HAP-1 (cell line): ENCODE measurements around the gene ERICH6B.

Experiments
- DNase-seq, 2 experiments: peaks; one replicate each; pipeline ENCODE4 v3.0.0-alpha.2; 2016 to 2020; ENCODE audit warnings: low spot score in 2 of 2
- H3K27me3 ChIP-seq: fragments of 250-450 bp; sonication (Bioruptor Pico); 2 replicates; pipeline ENCODE4 v1.5.1; 2020; ENCODE audit warnings: low read depth, mild to moderate bottlenecking, moderate library complexity
- H3K36me3 ChIP-seq: fragments of 250-450 bp; sonication (Bioruptor Pico); replicated peaks from 2 replicates; pipeline ENCODE4 v1.5.1; 2020; ENCODE audit warnings: mild to moderate bottlenecking
- H3K4me1 ChIP-seq: fragments of 250-450 bp; sonication (Bioruptor Pico); 2 replicates; pipeline ENCODE4 v1.5.1; 2020; ENCODE audit warnings: mild to moderate bottlenecking
- H3K4me3 ChIP-seq: fragments of 250-450 bp; sonication (Bioruptor Pico); 2 replicates; pipeline ENCODE4 v1.5.1; 2020; ENCODE audit warnings: mild to moderate bottlenecking, moderate library complexity
- H3K9me3 ChIP-seq: fragments of 250-450 bp; sonication (Bioruptor Pico); 2 replicates; pipeline ENCODE4 v1.5.1; 2020; ENCODE audit warnings: mild to moderate bottlenecking, moderate library complexity
- in situ Hi-C: fragments of 300-500 bp; cut with MboI; formaldehyde crosslinking; loops from 3 replicates; pipeline ENCODE4 v1.14.3; 2020; ENCODE audit warnings: low sequenced_read_pairs, inconsistent platforms, mixed read lengths

ERICH6B gene

DNA sequence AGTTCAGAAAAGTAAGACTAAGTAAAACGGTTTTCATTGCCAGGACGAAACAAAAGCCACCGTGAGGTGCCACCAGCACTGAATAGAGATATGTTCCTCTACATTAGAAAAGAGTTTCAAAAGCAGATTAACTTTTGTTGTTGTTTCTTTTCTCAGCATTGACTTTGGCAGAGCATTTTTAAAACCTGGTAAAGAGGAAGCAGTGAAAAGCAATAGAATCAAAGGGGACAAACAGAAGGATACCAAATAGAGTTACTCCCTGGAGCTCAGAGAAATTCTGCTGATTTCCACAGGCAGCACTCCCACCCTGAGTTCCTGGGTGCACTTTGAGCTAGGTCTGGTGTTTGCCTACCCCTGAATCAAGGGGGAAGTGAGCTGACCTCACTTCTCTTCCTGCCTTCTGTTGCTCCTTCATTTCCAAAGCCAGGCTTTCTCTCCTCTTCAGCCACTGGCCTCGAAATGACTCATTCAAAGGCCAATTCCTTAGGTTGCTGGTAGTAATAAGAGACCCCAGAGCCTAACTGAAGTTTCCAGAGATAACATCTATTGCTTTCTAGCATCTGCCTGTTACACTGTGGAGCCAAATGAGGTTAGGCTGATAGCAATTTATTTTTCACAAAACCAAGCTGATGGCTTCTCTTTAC, 11.3 kb upstream of the ERICH6B start:
- H3K9me3 ChIP-seq = no peaks in the 10 kb centered on the region
- in situ Hi-C loops = loop anchor here (10.0 kb wide), 1 partner anchor 88 kb away; no protein-coding TSS in a partner anchor
- H3K36me3 ChIP-seq = no peaks in the 10 kb centered on the region
- no peak overlapping the region for H3K4me3 ChIP-seq
- peak; percentile 65 to 92 for DNase-seq
- H3K4me1 ChIP-seq = peaks cover 20% of the 10 kb centered on the region
- no peaks in the 10 kb centered on the region for H3K27me3 ChIP-seq

DNA sequence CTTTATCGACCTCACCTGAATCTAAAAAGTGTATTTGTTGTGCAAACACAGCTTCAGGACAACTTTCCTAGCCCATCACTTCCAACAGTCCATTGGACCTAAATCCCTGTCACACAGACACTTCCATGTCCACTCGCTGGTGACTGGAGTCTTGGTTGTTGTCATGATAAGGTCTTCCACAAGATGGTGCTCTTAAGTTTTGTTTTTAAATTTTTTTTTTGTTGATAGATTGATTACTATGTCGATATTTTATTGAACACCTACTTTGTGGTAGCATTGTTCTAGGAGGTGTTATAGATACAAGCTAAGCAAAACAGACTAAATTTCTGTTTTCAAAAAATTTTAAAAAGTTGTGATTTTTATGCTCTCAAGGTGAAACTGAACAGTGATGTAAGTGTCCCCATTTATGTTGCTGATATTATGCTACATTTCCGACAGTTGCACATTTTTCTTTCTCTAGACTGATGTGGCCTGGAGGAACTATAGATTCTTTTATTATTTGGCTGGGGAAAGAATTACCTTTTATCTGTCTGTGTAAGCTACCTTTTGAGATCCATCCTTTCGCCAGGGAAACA, 8.1 kb upstream of the ERICH6B start:
- peak in 1 of 2 experiments; percentile 33 for DNase-seq
- peaks cover 20% of the 10 kb centered on the region for H3K4me1 ChIP-seq
- in situ Hi-C loops = loop anchor here (10.0 to 25.0 kb wide), 2 partner anchors 91 to 514 kb away; no protein-coding TSS in a partner anchor

DNA sequence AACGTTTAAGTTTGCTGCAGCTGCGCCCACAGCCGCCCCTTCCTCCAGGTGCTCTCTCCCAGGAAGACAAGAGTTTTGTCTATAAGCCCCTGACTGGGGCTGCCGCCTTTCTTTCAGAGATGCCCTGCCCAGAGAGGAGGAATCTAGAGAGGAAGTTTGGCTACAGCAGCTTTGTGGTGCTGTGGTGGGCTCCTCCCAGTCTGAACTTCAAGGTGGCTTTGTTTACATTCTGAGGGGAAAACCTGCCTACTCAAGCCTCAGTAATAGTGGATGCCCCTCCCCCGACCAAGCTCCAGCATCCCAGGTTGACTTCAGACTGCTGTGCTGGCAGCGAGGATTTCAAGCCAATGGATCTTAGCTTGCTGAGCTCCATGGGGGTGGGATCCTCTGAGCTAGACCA, 6.4 kb upstream of the ERICH6B start:
- peaks cover 6% of the 10 kb centered on the region for H3K4me1 ChIP-seq

More for the DNA sequence above, 8.1 kb upstream of the ERICH6B start:
- Histone ChIP-seq H3K27me3 (peaks cover 10% of the 10 kb centered on the region), H3K36me3 (no peaks in the 10 kb centered on the region), H3K9me3 (peaks cover 2% of the 10 kb centered on the region; the same call in 1 of the 2 replicates), H3K4me3 (no peak overlapping the region)

DNA sequence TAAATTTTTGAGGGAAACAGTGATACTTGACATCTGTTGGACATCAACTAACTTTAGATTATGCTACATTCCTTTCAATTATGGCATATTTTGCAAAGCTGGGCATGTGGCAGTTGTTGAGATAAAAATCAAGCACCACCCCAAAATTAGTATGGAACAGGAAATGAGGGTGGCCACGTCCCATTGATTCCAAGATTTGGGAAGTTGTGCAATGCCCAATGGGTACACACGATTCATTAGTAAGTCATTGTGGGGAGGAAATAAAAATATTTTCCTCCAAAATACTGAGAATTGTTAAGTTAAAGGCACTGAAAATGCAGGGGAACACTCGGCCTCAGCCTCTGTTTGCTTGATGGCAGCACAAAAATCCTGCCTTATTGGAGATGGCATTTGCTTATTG, 7.6 kb downstream of the ERICH6B start:
- peaks cover 11% of the 10 kb centered on the region; the same call in 1 of the 2 replicates for H3K27me3 ChIP-seq
- in situ Hi-C loops = loop anchor here (25.0 kb wide), 1 partner anchor 529 kb away; no protein-coding TSS in a partner anchor
- no peak for DNase-seq

More for the DNA sequence above, 6.4 kb upstream of the ERICH6B start:
- no peaks in the 10 kb centered on the region for H3K36me3 ChIP-seq
- H3K9me3 ChIP-seq = peaks cover 2% of the 10 kb centered on the region; the same call in 1 of the 2 replicates
- no peak overlapping the region for H3K4me3 ChIP-seq
- DNase-seq = no peak
- peaks cover 10% of the 10 kb centered on the region for H3K27me3 ChIP-seq
- in situ Hi-C loops = loop anchor here (10.0 to 25.0 kb wide), 2 partner anchors 93 to 515 kb away; no protein-coding TSS in a partner anchor

DNA sequence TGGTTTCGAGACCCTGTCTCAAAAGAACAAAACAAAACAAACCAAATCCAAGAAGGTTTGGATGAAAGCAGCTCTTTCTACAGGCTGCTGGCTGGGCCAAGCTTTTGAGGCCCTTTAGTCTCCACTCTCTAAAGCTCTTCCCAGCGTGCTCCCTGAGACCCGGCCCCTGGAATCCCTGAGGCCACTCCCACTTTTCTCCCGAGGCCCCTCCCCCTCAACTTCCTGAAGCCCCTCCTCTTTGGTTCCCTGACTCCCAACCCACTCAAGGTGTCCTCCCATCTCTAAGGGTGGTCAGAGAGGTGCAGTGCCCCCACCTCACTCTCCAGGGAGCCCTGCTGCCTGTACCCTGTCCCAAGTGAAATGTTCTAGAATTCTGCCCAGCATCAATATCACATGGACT, 10.6 kb downstream of the ERICH6B start:
- DNase-seq = no peak
- Histone ChIP-seq H3K9me3 (no peaks in the 10 kb centered on the region), H3K4me3 (no peak overlapping the region), H3K36me3 (no peaks in the 10 kb centered on the region), H3K4me1 (no peaks in the 10 kb centered on the region), H3K27me3 (no peaks in the 10 kb centered on the region)
- in situ Hi-C loops = loop anchor here (25.0 kb wide), 1 partner anchor 532 kb away; no protein-coding TSS in a partner anchor

More for the DNA sequence above, 7.6 kb downstream of the ERICH6B start:
- H3K9me3 ChIP-seq = no peaks in the 10 kb centered on the region
- no peaks in the 10 kb centered on the region for H3K4me1 ChIP-seq
- no peaks in the 10 kb centered on the region for H3K36me3 ChIP-seq
- H3K4me3 ChIP-seq = no peak overlapping the region

DNA sequence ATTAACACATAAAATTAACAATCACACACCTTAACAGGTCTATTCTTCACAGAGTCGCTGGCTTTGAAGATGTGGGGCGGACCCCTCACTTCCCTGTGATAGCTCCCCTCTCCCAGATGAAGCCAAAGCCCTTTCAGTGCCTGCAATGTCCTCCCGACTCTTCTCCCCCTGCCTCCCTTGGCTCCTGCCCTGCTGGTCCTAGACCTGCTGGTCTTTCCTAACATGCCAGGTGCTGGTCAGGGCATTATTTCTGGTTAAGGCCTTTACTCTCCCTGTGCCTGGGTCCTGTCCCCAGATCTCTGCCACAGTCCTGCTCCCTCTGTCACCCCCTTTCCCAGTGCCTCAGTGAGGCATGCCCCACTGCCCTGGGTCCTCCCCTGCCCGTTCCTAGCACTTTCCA, 12.2 kb downstream of the ERICH6B start:
- in situ Hi-C loops = loop anchor here (25.0 kb wide), 1 partner anchor 534 kb away; no protein-coding TSS in a partner anchor
- Histone ChIP-seq H3K9me3 (no peaks in the 10 kb centered on the region), H3K36me3 (no peaks in the 10 kb centered on the region), H3K27me3 (no peaks in the 10 kb centered on the region), H3K4me3 (no peak overlapping the region), H3K4me1 (no peaks in the 10 kb centered on the region)
- DNase-seq = no peak

DNA sequence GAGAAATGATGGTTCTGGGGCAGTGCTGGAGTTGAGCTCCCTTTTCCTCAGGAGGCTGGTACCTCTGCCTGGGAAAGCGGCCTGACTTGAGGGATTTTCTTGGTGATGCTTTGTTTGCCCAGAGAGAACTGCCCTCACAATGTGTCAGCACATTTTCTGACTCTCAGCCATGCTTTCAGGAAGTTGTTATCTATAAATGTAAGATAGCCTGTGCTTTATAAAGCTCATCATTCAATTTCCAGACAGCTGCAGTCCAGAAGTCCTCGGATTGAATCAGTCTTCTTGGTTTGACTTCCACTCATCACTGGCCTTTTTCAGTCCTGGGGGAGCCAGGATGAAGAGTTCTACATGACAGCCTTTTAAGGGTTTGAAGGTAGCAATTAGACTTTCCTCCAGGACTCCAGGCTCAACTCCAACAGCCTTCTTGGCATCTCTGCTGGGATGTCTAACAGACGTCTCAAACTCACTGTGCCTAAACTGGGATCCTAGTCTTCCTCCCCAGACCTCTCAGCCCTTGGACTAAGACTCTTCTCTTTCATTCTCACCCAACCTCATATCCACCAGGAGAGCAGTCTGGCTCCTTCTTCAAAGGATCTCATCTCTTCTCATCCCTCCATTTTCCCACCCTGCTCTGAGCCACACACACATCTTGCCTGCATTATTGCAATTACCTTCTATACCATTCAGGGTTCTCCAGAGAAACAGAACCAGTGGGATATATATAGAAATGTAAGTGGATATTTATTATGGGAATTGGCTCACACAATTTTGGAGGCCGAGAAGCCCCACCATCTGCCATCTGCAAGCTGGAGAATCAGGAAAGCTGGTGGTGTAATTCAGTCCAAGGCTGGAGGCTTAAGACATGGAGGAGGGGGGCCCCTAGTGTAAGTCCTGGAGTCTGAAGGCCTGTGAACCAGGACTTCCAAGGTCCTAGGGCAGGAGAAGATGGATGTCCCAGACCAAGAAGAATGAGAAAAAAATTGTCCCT, 13.1 kb downstream of the ERICH6B start:
- no peak overlapping the region for H3K4me3 ChIP-seq
- no peaks in the 10 kb centered on the region for H3K27me3 ChIP-seq
- DNase-seq = no peak
- H3K4me1 ChIP-seq = no peaks in the 10 kb centered on the region
- H3K9me3 ChIP-seq = no peaks in the 10 kb centered on the region
- in situ Hi-C loops = loop anchor here (25.0 kb wide), 1 partner anchor 535 kb away; no protein-coding TSS in a partner anchor
- no peaks in the 10 kb centered on the region for H3K36me3 ChIP-seq

DNA sequence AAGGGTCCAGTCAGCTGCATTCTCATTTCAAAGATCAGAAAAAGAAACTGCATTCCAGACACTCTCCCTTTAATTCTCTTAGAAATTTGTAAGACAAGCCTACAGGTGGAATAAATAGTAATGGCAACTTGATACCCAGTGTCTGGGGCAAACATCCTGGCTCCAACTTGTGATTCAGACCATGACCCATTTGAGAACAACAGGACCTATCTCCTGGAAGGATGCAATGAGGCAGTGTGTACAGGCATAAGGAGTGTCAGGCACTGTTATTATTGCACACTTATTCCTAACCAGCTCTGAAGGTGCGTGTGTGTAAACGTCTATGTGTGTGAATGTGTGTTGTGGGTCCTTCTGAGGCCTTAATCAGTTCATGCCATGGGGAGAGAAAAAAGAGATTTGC, 13.9 kb downstream of the ERICH6B start:
- H3K4me3 ChIP-seq = no peak overlapping the region
- no peaks in the 10 kb centered on the region for H3K27me3 ChIP-seq
- no peaks in the 10 kb centered on the region for H3K9me3 ChIP-seq
- DNase-seq = no peak
- in situ Hi-C loops = loop anchor here (25.0 kb wide), 1 partner anchor 536 kb away; no protein-coding TSS in a partner anchor
- no peaks in the 10 kb centered on the region for H3K4me1 ChIP-seq
- no peaks in the 10 kb centered on the region for H3K36me3 ChIP-seq

DNA sequence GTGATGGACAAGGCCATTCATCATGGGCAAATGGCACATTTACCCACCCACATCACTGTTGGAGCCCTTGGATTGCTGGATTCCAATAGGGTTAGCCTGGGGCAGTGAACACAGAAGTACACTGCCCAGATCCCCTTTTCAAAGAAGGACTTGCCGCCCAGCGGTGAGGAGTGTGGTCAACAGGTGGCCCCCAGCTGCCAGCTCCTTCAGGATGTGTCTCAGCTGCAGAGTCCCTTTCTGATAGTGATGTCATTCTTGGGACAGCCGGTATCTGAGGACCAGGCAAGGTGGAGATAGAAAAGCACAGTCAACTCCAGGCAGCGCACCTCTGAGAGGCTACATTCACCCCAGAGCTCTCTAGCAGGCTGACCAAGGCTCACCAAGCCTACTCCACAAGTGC, 16.9 kb downstream of the ERICH6B start:
- Histone ChIP-seq H3K27me3 (peaks cover 5% of the 10 kb centered on the region; the same call in 1 of the 2 replicates), H3K4me3 (no peak overlapping the region), H3K9me3 (no peaks in the 10 kb centered on the region), H3K4me1 (no peaks in the 10 kb centered on the region), H3K36me3 (no peaks in the 10 kb centered on the region)
- no peak for DNase-seq
- in situ Hi-C loops = no loop called here

DNA sequence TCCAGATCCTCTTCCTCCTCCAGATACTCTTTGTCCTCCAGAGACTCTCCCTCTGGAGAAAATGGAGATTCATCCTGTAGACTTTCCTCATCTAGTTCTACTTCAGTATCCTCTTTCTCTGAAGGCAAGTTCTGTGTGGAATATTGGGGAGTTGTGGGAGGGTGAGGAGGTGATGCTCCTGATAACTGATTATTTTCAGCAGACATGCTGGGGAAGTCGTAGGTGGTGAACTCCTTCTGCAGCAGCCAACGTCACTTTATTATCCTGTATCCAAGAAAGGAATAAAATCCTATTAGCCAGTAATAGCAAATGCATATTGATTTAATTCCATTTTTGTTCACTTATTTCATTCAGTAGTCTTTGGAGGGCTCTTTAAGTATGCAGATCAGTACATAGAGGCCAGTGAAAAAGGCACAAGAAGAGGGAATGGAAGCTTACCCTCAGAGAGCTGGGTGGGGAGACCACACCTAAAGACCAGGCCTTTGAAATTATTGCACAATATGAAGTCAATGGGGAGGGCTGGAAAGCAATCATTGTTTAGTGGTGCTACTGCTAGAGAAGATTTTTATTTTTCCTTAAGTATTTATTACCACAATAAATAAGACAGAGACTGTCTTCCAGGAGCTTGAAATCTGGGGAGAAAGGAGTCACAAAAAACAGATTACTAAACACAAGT, 18.6 kb downstream of the ERICH6B start:
- H3K9me3 ChIP-seq = no peaks in the 10 kb centered on the region
- H3K36me3 ChIP-seq = no peaks in the 10 kb centered on the region
- peaks cover 5% of the 10 kb centered on the region; the same call in 1 of the 2 replicates for H3K27me3 ChIP-seq
- H3K4me1 ChIP-seq = no peaks in the 10 kb centered on the region
- DNase-seq = no peak
- no peak overlapping the region for H3K4me3 ChIP-seq
- in situ Hi-C loops = no loop called here

DNA sequence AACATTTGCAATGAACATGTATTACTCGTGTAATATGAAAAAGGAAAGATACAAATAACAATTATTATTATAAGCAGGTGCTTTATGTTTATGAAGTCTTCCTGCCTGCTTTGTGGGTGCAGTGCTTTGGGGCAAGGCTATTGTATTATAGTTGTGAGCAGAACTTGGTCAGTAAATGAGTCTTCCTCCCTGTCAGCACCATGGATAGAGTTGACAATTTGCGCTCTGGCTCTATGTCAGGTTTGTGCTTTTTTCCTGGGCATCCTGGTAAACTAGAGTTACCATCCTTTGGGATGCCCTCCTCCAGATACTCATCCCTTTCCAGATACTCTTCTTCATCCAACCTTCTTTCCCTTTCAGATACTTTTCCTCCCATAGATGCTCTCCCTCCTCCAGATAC, 19.6 kb downstream of the ERICH6B start:
- Histone ChIP-seq H3K27me3 (peaks cover 5% of the 10 kb centered on the region; the same call in 1 of the 2 replicates), H3K4me1 (no peaks in the 10 kb centered on the region), H3K9me3 (no peaks in the 10 kb centered on the region), H3K36me3 (no peaks in the 10 kb centered on the region), H3K4me3 (no peak overlapping the region)
- in situ Hi-C loops = no loop called here
- no peak for DNase-seq

DNA sequence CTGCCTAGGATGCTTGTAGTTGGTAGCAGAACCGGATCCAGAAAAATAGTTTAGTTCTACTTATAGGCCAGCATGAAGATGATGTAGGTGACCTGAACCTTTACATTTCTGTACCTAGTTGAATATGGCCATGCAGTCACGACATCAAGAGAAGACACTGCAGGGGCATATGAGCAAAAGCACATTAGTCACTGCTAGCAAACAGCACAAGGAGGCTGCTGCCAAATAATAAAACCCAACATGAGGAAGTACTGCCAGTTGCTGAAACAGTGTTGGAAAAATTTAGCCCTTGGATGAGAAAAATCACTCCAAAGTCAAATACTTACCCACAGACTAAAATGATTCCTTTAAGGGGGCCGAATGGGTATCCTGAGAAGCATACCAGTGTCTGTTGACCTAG, 20.8 kb downstream of the ERICH6B start:
- H3K36me3 ChIP-seq = no peaks in the 10 kb centered on the region
- H3K9me3 ChIP-seq = no peaks in the 10 kb centered on the region
- no peak for DNase-seq
- in situ Hi-C loops = no loop called here
- peaks cover 5% of the 10 kb centered on the region; the same call in 1 of the 2 replicates for H3K27me3 ChIP-seq
- no peak overlapping the region for H3K4me3 ChIP-seq
- no peaks in the 10 kb centered on the region for H3K4me1 ChIP-seq

DNA sequence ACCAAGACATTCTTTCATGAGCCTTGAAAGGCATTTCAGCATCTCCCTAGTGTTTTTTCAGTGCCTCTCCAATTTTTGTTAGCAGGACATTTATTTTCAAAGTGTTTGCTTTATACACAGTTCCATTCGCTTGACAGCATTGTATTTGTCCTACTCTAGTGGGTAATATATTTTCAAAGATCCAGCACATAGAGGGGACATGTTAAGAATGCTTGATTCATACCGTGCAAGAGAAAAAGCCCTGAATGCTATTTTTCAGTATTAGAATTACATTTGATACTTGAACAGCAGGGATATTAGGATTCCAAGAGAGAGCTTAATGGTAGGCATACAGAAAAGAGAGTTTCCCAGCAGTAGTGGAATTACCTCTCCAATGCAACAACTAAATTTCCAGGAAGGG, 21.3 kb downstream of the ERICH6B start:
- Histone ChIP-seq H3K9me3 (no peaks in the 10 kb centered on the region), H3K4me3 (no peak overlapping the region), H3K4me1 (no peaks in the 10 kb centered on the region), H3K27me3 (peaks cover 5% of the 10 kb centered on the region; the same call in 1 of the 2 replicates), H3K36me3 (no peaks in the 10 kb centered on the region)
- no peak for DNase-seq
- in situ Hi-C loops = no loop called here
